Kidney (tissue), 14 donors: ENCODE results near the gene DNLZ. TPM values are rescaled to one million over a fixed set of nuclear protein-coding genes. Genes with fewer than 3 reads are reported as not detected.
A peak's percentile ranks its signal among the peaks of the same experiment; 100 is the strongest.

Experiments
- DNase-seq, 5 donors: peaks; one replicate each; pipeline ENCODE4 v3.0.0-alpha.2; 2013 to 2020
- FAIRE-seq: peaks from 2 replicates; lab custom pipeline; 2012; peaks lifted over from hg19 to GRCh38; lab: Jason Lieb, UNC
- H3K27ac ChIP-seq, 2 donors: one replicate each; pipeline ENCODE4 v1.7.0; 2013; ENCODE audit warnings: low read depth in 2 of 2, low read length in 2 of 2, inconsistent platforms in 1 of 2
- H3K27me3 ChIP-seq: one replicate; pipeline ENCODE4 v1.7.1; 2013; ENCODE audit warnings: low read length, inconsistent platforms; ENCODE audit not compliant: control insufficient read depth, insufficient read depth
- H3K36me3 ChIP-seq, 3 donors: one replicate each; pipeline versions ENCODE4 v1.7.0 to v1.7.1; 2013; ENCODE audit warnings: low read length in 3 of 3, control low read depth in 1 of 3, inconsistent platforms in 1 of 3; ENCODE audit not compliant: insufficient read depth in 3 of 3, control insufficient read depth in 2 of 3
- H3K4me1 ChIP-seq, 3 donors: one replicate each; pipeline versions ENCODE4 v1.7.0 to v1.7.1; 2013; ENCODE audit warnings: low read length in 3 of 3, inconsistent platforms in 1 of 3, low read depth in 1 of 3; ENCODE audit not compliant: control insufficient read depth in 2 of 3, insufficient read depth in 2 of 3
- H3K4me3 ChIP-seq, 3 donors: one replicate each; pipeline versions ENCODE4 v1.7.0 to v1.8.1; 2013; ENCODE audit warnings: low read length in 3 of 3, control low read depth in 1 of 3, inconsistent platforms in 1 of 3
- H3K9ac ChIP-seq, 3 donors: one replicate each; pipeline versions ENCODE4 v1.7.0 to v1.7.1; 2013; ENCODE audit warnings: low read length in 3 of 3, control low read depth in 1 of 3, inconsistent platforms in 1 of 3
- H3K9me3 ChIP-seq, 3 donors: one replicate each; pipeline versions ENCODE4 v1.7.0 to v1.7.1; 2013; ENCODE audit warnings: low read length in 3 of 3, control low read depth in 1 of 3, inconsistent platforms in 1 of 3; ENCODE audit not compliant: control insufficient read depth in 2 of 3, insufficient read depth in 1 of 3
- CTCF ChIP-seq: IDR thresholded peaks from 3 replicates; pipeline ENCODE4 v1.5.1; 2012; ENCODE audit warnings: mild to moderate bottlenecking, moderate library complexity, borderline replicate concordance; ENCODE audit not compliant: insufficient read depth; ENCODE audit errors: extremely low read depth
- intact Hi-C: fragments of 100-400 bp; cut with DNase I; formaldehyde crosslinking; loops from one replicate; pipeline ENCODE4 v1.11.1; 2022
- polyA plus RNA-seq: library from polyadenylated mRNA; stranded (reverse); fragments of 350-450 nt; fragmentation: Illumina TruSeq; extraction: RNeasy Lipid Tissue Mini Kit (QIAGEN cat#74804); gene quantifications from one replicate; pipeline ENCODE4 v1.2.3, GENCODE V29; 2014; ENCODE audit warnings: low read depth, low replicate concordance; ENCODE audit not compliant: insufficient read depth
- total RNA-seq: library from RNA; stranded (reverse); fragmentation: NEBNext Ultra II Directional; extraction: Animal tissue kit (Norgen Biotek cat#: 25700); gene quantifications from one replicate; pipeline ENCODE4 v1.2.1, GENCODE V29; 2021
- donor health status: control.
- donor health status: control.
- donor health status: control.
- donor health status: control.
- donor health status: control.
- donor health status: DM: yes; HTN: yes; CAD: no.
- donor health status: Normal renal cell carcinoma (clear cell type).

The DNLZ gene
- total and polyA plus RNA-seq, 2 donors from 2014 or later = 22.1 to 30.4 TPM

GRCh38 chr9:136312009-136312375, 51.6 kb downstream of the DNLZ start:
- H3K4me3 ChIP-seq = no peak overlapping the region
- no peak overlapping the region for H3K27ac ChIP-seq
- DNase-seq (peak in 1 of 5 donors; percentile 58), FAIRE-seq (no peak)
- peaks cover 2 to 7% (median 6%) of the 10 kb centered on the region in 3 donors for H3K9me3 ChIP-seq
- no peaks in the 10 kb centered on the region for H3K27me3 ChIP-seq
- H3K9ac ChIP-seq = no peak overlapping the region
- H3K4me1 ChIP-seq = peaks cover 0 to 11% (median 9%) of the 10 kb centered on the region in 3 donors
- no peak for TF ChIP-seq CTCF
- intact Hi-C loops = no loop called here
- H3K36me3 ChIP-seq = peaks cover 0 to 2% (median 0%) of the 10 kb centered on the region in 3 donors

GRCh38 chr9:136311051-136312008, 52.2 kb downstream of the DNLZ start:
- Histone ChIP-seq H3K4me3 (no peak overlapping the region), H3K4me1 (peaks cover 0 to 11% (median 9%) of the 10 kb centered on the region in 3 donors), H3K9me3 (peaks cover 2 to 7% (median 6%) of the 10 kb centered on the region in 3 donors), H3K27ac (no peak overlapping the region), H3K9ac (no peak overlapping the region), H3K27me3 (no peaks in the 10 kb centered on the region), H3K36me3 (peaks cover 0 to 2% (median 0%) of the 10 kb centered on the region in 3 donors)
- no peak for TF ChIP-seq CTCF
- FAIRE-seq (no peak), DNase-seq (peak; percentile 62 to 84 (median 72))
- intact Hi-C loops = no loop called here

GRCh38 chr9:136310273-136311030, 53.1 kb downstream of the DNLZ start:
- peak in 2 of 5 donors; percentile 58 to 65 for DNase-seq
- no peak for FAIRE-seq
- intact Hi-C loops = no loop called here
- H3K4me1 ChIP-seq = peaks cover 0 to 11% (median 9%) of the 10 kb centered on the region in 3 donors
- no peak overlapping the region for H3K4me3 ChIP-seq
- no peaks in the 10 kb centered on the region for H3K27me3 ChIP-seq
- no peak for TF ChIP-seq CTCF
- peak overlapping the region in 1 of 3 donors; percentile 1 for H3K9ac ChIP-seq
- peaks cover 0 to 2% (median 0%) of the 10 kb centered on the region in 3 donors for H3K36me3 ChIP-seq
- peaks cover 2 to 6% (median 6%) of the 10 kb centered on the region in 3 donors for H3K9me3 ChIP-seq
- H3K27ac ChIP-seq = no peak overlapping the region
